Stimulated activated CD8-positive, alpha-beta memory T cell treated with anti-CD3 and anti-CD28 coated beads, Interleukin-15, amount 100 ng/mL, for 24 hours (primary cell): ENCODE results near the gene CREB3L2.

Experiments used
- DNase-seq: peaks from one replicate; pipeline ENCODE4 v3.0.0-alpha.2; 2020; ENCODE audit warnings: low read depth

CREB3L2 gene

DNA sequence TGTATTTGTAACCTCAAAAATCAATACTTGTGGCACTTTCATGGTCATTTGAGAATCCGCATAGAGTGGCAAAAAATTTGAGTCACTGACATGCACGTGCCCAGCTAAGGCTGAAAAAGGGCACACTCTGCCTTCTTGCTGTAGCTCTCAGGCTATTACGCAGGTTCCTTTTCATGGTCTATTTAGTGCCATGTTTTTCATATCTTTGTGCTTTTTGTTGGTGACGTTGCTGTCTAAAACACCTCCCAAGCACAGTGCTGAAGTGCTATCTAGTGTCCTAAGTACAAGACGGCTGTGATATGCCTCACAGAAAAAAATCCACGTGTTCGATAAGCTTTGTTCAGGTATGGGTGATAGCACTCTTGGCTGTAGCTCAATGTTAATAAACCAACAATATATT, 50.9 kb downstream of the CREB3L2 start:
- DNase-seq = no peak

DNA sequence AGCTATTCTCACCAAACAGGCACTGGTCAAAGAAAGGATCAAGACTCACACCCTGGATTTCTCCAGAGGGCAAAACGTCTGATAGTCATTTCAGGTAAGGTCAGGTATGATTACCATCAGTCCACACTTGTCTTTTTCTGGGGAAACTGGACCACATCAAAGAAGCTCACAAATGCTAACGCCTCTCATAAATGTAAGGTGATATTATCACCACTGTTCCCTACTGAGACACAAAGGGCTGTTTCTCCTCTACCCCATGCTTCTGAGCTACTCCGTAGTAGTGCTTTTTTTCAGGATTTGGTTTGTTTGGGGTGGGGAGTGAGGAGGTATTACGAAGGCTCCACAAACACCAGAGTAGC, 51.6 kb downstream of the CREB3L2 start:
- no peak for DNase-seq

DNA sequence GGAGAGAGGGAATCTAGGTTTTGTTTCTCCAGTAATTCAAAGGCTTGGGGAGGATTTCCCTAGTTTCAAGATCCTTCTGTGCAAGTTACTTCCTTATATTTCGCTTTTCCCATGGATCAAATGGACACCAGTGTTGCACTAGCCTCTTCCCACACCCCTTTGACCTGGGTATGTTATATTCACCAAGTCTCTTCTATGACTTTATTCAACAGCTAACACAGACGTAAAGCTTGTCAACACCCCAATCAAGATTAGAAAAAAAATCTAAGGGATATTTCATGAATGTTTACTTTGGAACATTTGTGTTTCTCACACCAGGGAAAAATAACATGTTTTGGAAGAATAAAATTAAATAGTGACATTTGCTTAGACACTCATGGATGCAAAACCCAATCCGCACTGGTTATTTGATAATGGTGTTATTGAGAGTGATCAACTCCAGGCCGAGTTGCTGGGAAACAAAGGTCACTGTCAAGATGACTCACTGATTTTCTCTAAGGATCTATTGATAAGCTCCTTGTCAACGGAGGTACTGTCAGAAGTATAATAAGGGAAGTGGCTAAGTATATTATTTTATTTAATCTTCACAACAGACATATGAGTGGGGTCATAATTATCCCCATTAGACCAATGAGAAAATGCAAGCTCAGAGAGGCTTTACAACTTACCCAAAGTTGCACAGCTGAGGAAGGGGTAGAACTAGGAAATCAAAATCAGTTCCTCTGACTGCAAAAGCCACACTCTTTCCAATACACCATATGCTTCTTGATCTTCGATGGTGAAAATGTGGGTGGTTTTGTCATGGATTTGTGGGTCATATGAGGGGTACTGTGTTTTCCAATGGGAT, 52.2 kb downstream of the CREB3L2 start:
- no peak for DNase-seq

DNA sequence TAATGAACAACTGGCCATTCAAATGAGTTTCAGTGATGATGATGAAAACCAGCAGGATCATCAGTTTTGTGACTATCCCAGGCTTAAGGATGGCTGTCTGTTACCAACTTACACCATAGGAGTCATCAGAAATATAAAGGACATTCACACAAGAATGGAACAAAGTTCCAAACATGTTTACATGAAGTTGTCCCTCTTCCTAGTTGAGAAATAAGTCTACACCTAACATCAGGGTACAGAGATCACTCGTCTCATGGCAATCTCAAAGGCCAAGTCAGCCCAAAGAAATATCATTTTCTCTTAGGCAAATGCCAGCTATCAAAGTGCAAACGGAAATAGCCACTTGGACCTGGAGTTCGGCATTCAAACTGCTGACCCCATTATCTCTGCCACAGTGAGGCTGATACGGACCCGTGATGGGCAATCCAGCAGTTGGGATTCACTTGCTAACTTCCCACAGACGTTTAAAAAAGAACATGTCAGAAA, 53.0 kb downstream of the CREB3L2 start:
- DNase-seq = no peak

DNA sequence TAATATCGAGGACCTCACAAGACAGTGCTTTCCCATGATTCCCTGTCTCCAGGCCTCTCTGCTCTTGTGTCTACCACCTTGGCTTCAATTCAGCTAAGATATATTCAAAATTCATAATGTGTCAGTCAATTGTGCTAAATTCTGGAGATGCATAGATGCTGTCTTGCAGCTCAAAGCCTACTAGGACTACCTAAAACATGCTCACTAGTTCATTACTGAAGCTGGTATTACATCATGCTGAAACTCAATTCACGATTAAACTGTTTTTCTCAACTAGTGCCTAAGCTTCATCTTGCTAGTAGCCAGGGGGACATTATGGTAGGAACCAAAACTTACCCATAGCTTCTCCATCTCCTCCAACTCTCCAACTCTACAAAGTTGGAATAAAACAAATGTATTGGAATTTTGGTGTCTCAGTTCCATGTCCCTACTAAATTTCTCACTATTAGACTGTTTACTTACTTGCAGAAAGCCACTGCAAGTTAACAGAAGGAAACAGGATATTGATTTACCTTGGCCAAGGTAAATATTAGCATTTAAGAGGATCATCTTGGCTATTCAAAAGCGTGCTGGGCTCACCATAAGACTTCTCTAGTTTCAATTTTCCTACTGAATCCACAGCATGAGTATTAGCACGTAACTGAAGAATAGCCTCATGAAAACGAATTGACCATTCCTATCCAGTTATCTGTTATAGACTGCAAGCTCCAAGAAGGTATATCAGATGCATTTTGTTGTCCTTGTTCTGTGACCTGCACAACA, 53.6 kb downstream of the CREB3L2 start:
- DNase-seq = no peak

DNA sequence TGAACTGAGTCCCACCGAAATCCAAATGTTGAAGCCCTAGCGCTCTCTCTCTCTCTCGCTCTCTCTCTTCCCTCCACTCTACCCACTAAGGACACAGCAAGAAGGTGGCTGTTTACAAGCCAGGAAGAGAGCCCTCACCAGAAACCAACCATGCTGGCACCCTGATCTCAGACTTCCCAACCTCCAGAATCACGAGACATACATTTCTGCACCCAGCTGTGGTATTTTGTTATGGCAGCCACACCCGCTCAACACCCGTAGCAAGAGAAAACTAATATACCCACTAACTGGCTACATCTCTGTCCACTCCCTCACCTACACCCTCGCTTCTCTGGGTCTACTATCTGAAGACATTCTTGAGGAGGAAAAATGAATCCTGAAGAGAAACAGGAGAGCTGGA, 54.8 kb downstream of the CREB3L2 start:
- no peak for DNase-seq

DNA sequence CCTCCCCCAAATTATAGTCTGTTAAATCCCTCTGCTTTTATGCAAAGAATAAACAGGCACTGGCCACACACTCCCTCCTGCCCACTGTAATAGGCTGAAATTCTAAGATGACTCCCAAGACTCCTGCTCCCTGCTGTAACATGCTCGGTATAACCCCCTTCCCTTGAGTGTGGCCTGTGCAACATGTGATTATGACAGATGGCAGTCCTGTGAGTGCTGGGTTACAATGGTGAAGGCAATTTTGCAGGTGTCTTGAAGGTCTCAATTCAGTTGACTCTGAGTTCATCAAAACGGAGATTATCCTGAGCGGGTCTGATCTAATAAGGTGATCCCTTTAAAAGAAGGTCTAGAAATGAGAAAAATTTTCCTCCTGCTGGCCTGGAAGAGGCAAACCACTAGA, 55.9 kb downstream of the CREB3L2 start:
- no peak for DNase-seq

DNA sequence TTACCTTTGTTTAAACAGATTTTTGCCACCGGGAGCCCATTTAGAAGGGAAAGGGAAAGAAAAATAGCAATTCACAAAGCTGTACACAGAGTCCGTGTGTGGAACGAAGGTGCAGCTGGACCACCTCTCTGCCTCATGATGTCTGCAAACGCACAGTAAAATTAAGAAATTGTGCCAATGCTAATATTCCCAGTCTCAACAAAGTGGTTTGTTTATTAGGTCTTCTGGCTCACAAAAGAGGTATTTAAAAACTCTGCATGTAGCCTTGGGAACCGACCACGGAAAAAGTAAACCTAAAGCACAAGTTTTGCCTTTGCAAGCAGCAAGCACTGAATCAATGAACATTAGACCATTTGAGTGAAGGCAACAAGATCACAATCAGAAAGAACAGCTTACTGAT, 57.7 kb downstream of the CREB3L2 start:
- DNase-seq = no peak

DNA sequence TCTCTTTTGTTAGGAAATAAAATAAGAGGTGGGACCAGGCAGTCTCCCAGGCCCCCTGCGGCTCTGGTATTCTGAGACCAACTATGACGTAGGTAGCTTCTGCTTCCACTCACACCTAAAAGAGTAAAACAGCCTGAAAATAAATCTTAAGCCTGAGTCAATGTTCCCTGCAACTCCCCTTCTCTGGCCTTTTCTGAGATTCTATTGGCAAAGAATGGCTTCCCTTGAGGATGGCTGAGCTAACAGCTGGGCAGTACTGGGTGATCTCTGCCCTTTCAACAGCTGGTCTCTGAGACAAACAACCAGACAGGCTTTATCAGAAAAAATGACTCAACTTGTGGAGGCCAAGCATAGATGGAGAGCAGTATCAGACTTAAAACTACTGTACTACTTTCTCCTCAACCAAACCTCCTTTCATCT, 58.7 kb downstream of the CREB3L2 start:
- no peak for DNase-seq

DNA sequence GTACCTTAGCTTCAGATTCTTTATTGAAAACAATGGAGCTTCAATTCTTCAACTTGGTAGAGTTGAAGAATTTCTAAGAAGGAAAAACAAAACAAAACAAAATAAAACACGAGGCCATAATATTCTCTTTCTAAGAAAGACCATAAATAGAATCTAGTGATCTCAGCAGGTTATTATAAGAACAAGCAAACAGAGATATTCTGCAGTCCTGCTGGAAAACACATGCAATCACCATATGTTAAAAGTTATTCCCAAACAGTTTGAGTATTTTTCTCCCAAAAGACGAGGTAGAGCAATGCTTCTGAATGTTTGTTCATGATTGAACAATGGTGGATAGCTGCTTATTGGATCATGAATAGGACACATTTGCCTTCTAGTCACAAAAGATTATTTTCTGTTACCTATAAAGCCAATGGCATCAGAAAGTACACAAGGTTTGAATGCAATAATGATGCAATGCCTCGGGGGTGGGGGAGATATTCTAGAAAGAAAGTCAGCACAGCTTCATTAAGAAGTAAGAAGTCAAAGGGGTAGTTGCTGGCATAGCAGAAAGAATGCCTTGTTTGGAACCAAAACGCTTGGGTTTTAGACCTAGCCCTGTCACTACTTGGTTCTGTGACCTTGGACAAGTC, 59.3 kb downstream of the CREB3L2 start:
- DNase-seq = no peak

DNA sequence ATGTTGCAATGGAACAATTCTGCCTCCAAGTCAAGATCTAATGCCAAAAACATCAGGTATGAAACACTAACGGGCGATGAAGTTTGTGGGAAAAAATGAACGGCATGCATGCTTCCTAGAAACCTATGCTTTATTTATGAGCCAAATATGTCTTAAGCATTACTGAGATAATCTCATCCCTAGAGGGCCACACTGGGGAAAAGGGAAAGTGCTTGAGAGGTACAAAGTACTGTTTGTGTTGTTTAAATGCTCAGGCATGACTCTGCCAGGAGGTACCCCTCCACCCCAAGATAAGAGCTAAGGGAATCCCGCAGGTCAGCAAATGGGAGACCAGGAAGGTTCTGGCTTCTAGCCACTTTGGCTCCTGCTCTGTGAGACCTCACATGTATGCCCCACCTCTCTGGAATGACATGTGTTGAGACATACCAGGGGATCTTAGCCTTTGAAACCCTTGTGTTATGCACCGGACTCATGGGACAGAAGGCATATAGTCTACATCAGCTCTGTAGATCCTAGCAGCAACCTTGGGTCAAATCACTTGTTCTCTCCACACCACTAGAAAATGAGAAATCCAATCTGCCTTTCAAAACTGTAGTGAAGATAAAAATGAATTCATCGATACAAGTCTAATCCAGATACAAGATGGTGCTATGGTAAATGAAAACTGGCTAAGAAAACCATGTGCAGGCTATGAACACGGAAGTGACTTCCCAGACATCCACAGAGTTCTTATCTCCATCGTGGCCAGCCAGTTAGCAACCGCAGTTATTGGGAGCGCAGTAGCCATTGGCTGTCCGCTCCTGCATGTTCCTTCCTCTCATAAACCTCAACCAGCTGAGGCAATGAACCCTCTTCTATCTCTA, 61.0 kb downstream of the CREB3L2 start:
- no peak for DNase-seq

DNA sequence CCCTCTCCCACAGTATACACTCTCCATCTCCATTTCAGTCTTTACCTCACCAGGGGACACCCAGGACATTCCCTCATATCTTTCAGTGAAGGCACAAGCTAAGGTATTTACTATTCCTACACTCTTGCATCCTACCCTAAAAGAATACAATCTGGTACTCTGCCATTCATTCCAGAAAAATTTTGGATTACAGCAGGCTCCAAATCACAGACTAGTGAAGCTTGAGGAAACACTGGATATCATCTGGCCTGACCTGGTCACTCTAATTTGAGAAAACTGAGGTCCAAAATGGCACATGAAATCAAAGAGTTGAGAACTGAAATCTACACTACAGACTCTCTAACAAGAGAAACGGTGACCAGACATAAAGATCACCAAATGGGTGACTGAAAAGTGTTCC, 61.7 kb downstream of the CREB3L2 start:
- DNase-seq = no peak

DNA sequence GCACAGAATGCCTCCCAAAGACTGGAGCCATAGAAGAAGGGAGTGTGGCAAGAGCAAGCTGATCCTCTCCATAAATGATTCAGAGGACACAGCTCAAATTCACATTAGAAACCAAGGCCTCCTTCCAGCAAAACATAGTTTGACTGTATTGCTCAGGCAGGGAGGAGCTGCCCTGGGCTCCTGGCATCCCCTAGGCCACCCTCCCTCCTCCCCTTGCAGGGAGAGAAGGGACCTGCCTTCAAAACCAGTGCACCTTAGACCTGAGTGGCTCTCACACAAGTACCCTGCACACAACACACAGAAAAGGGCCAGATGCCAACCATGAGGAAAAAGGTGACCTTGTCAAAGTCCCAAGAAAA, 64.7 kb downstream of the CREB3L2 start:
- DNase-seq = no peak

DNA sequence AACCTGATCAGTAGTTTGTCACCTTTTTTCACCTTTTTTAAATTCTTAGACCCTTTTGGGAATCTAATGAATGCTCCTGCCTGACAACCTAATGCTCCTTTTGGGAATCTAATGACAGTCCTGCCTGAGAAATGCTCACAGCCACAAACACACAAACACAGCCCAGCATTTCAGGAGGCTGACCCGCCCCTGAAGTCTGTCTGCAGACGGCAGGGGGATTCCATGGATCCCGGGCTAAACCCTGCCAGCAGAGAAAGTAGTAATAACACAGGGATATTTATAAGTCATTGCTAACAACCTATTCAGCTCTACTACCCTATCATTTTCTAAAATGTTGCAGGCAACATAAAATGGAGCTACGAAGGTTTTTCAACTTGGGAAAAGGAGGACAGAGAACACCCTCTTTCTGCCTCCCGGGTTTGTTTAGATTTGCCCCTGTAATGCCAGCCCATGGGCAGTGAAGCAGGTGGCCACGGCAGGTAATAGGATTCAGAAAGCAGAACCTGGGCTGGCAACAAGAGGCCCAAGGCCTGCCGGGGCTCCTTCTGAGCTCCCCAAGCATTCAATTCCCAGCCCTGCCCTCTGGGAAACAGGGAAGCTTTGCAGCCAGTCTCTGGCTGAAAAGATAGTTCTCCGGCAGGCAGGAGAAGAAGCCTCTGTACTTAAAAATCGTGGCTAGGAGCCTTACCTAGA, 65.2 kb downstream of the CREB3L2 start:
- no peak for DNase-seq

DNA sequence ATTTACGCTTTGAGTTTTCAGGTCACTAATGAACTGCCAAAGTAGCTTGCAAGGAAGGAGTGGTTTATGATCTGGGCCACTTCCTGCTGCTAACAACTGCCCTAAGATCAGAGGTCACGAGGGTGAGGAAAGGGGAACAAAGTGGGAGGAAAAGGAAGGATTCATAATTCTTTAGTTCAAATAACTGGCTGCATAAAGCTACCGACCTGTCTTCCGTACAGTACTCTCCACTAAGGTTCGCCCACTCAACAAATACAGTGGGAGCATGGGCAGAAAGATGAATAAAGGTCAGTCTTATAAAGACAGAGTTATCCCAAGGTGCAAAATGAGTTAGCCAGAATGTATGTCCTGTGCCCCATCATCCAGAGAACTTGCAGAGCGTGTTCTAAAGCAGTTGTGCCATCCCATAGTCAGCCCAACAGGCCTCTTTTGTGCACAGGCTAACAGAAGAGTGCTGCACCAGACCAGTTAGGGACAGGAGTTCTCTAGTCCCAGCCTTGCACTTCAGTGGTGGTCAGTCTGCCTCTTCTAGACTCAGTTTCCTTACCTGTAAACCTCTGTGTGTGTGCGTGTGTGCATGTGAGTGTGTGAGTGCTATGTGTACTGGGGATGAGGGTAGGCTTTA, 65.9 kb downstream of the CREB3L2 start:
- DNase-seq = no peak

DNA sequence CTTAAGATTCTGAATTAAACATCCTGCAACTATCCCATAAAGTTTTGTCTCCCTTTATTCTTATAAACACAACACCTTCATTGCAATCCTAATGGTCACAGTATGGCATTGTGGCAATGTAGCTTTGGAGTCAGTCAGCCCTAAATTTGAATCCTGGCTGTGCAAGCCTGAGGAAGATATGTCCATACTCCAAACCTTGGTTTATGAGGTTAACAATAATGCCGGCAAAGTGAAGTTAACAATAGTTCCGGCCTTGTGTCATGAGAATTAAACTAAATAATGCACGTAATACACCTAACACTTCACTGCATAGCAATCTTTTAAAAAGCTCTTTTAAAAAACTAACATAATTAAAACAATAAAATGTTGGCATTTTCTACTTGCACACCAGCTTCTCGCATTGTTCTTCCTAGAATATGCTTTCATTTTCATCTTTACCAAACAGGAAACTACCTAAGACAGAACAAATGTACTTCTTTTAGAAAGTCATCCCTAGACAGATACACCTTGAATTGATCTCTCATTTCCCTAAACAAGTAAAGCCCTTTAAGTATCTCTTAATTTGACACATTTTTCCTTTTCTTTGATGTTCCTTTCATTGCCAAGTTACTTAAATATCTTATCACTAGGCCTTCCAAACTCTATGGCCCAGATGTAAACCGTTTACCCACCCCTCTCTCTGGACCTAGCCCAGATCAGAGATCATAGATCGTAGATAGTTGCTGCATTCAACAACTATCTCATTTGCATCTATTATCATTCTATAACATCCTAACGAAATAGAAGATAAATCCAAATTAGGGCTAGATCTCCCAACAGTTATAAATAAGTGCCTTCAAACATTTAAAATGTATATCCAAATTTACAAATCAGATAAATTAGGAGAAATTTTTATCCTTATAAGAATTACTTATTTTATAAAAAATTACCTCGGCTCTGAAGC, 66.7 kb downstream of the CREB3L2 start:
- DNase-seq = no peak

DNA sequence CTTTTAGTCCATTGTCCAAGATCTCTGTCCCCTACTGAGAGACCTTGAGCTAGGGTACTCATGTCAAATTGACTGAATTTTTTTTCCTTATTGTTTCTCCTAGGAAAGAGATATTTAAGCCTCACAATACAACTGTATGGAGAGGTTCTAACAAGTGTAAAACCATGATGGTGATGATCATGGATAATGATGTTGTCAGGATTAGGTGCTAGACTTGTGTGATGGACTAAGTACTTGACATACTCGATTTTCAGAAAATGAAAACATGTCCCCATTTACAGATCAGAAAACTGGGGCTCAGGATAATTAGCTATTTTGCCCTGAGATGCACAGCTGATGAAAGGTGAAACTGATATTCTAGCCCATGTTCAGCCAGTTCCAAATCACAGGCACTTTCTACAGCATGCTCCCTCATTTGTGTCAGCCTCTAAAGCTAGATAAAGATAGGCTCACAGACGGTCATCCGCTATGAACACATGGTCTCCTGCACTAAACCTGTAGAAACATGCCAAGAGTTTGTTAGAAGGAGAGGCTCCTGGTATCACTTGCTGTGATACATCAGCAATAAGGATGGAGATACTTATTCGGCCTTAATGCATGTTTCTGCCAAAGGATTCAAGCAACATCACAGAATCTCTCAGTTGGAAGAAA, 67.6 kb downstream of the CREB3L2 start:
- DNase-seq = no peak

DNA sequence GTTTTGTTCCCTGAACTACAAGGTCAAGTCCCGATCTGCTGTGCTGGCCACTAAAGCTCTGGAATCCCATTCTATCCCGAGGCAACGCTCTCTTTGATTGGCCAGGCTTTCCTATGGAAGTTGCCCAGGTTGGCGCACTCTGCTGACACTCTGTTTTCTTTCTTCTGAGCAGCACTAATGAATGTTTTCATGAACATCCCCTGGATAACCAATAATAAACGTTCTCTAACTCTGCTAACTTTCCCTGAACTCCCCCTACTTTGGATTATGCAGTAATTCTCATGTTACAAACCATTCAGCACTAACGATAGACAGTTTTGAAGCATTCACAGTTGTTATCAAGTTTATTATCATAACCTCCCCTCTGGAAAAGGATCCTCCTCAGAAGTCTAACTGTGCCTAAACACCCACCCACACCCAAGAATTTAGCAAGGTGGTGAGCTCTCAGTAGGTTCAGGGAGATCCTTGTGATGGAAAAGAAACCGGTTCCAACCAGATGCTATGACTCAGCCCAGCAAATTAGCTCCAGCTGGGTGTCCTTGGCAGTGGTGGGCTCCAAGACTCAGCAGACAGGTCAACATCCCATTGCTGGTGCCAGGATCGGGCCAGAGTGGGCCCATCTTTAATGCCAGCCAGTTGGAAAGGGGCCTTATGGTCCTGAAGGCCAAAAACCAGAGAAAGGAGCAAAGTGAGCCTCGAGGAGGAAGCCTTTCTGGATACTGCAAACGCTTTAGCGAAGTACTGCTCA, 68.4 kb downstream of the CREB3L2 start:
- no peak for DNase-seq

DNA sequence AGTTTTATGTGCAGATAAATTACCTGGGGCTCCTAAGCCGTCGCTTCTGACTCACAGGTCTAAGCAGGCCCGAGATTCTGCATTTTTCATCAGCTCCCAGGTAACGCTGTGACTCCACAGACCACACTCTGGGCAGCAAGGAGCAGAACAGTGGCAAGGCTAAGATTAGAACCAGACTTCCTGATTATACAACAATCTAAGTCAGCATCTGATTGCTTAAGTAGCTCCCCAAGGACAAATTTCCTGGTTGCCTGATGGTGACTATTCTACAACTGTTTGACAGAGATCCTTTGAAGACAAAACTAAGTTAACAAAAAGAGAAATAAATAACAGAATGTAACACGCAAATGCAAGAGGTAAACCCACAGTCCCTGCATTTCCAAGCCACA, 69.0 kb downstream of the CREB3L2 start:
- no peak for DNase-seq
